NCI-H1105 (cell line): ENCODE measurements around the gene PRMT2.
"Not testable (repeated sequence)": the region's sequence is repeated elsewhere in the genome, so short reads cannot be mapped to it uniquely, and the experiment has no call there.

Experiments used
- DNase-seq: peaks from one replicate; lab custom pipeline; 2025; lab: John Stamatoyannopoulos, UW

The PRMT2 gene

GRCh38 chr21:46617267-46618051 lies 18.0 kb upstream of the PRMT2 start:
- no peak for DNase-seq

GRCh38 chr21:46618738-46619379 lies 16.6 kb upstream of the PRMT2 start:
- DNase-seq, result no peak

GRCh38 chr21:46619846-46620245 lies 15.6 kb upstream of the PRMT2 start:
- DNase-seq, result no peak

GRCh38 chr21:46620846-46621245 lies 14.6 kb upstream of the PRMT2 start:
- no peak for DNase-seq

- DNase-seq, result no peak
These were observed 13.9 kb upstream of the PRMT2 start for GRCh38 chr21:46621457-46622182.

- no peak for DNase-seq
These were observed 13.2 kb upstream of the PRMT2 start for GRCh38 chr21:46622226-46622625.

- DNase-seq, result no peak
These were observed 11.4 kb upstream of the PRMT2 start for GRCh38 chr21:46624050-46624449.

GRCh38 chr21:46625759-46626158 lies 9.7 kb upstream of the PRMT2 start:
- no peak for DNase-seq

- DNase-seq, result no peak
These were observed 8.9 kb upstream of the PRMT2 start for GRCh38 chr21:46626536-46626935.

GRCh38 chr21:46626975-46627501 lies 8.4 kb upstream of the PRMT2 start:
- no peak for DNase-seq

GRCh38 chr21:46627726-46628125 lies 7.7 kb upstream of the PRMT2 start:
- no peak for DNase-seq

GRCh38 chr21:46628868-46629267 lies 6.6 kb upstream of the PRMT2 start:
- DNase-seq, result no peak

- not testable (repeated sequence) for DNase-seq
These were observed 4.6 kb upstream of the PRMT2 start for GRCh38 chr21:46630915-46631314.

GRCh38 chr21:46633566-46633965 lies 1.9 kb upstream of the PRMT2 start:
- no peak for DNase-seq

- no peak for DNase-seq
These were observed 1.0 kb upstream of the PRMT2 start for GRCh38 chr21:46634427-46634826.

GRCh38 chr21:46634966-46635323 lies 529 bp upstream of the PRMT2 start:
- DNase-seq, result peak; percentile 67

GRCh38 chr21:46636181-46636512 lies 673 bp downstream of the PRMT2 start:
- DNase-seq, result no peak

GRCh38 chr21:46636550-46637285 lies 1.2 kb downstream of the PRMT2 start:
- DNase-seq, result no peak

GRCh38 chr21:46637952-46638746 lies 2.7 kb downstream of the PRMT2 start:
- no peak for DNase-seq

- no peak for DNase-seq
These were observed 4.3 kb downstream of the PRMT2 start for GRCh38 chr21:46639489-46640386.
